Measurements from ENCODE around the gene FAM20C. TPM values are rescaled to one million over a fixed set of nuclear protein-coding genes. Genes with fewer than 3 reads are reported as not detected.

The FAM20C gene
- total RNA-seq, 4 donors from 2014 or later = 43.0 to 112 (median 44.0) TPM

DNA sequence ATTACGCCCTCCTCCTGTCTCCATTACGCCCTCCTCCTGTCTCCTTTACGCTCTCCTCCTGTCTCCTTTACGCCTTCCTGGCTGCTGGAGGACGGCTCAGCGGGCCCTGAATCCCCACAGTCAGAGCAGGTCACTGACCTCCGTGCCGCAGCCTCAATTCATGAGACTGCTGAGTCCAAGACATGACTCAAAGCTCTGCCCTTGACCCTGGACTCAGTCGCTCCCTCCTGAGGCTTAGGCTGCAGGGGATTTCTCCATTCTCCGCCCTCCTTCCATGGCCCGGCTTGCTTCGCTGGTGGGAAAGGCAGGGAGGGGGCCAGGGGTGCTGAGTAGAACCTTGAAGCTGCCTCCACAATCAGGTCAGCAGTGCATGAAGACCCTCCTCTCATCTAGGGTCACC is 76.6 kb downstream of the FAM20C start:
- H3K9me3 ChIP-seq = peaks cover 0 to 27% (median 0%) of the 10 kb centered on the region in 4 donors
- H3K36me3 ChIP-seq = no peaks in the 10 kb centered on the region
- no peak overlapping the region for H3K4me3 ChIP-seq
- 75% methylated on average over 12 of the region's 12 CpGs for WGBS, 2 donors
- H3K27me3 ChIP-seq = peaks cover 0 to 6% of the 10 kb centered on the region in 2 donors
- peaks cover 0 to 8% (median 0%) of the 10 kb centered on the region in 4 donors for H3K4me1 ChIP-seq
- no peak for TF ChIP-seq EP300 (IDR thresholded peaks at IDR 0.05)
- TF ChIP-seq, protein P1, sequence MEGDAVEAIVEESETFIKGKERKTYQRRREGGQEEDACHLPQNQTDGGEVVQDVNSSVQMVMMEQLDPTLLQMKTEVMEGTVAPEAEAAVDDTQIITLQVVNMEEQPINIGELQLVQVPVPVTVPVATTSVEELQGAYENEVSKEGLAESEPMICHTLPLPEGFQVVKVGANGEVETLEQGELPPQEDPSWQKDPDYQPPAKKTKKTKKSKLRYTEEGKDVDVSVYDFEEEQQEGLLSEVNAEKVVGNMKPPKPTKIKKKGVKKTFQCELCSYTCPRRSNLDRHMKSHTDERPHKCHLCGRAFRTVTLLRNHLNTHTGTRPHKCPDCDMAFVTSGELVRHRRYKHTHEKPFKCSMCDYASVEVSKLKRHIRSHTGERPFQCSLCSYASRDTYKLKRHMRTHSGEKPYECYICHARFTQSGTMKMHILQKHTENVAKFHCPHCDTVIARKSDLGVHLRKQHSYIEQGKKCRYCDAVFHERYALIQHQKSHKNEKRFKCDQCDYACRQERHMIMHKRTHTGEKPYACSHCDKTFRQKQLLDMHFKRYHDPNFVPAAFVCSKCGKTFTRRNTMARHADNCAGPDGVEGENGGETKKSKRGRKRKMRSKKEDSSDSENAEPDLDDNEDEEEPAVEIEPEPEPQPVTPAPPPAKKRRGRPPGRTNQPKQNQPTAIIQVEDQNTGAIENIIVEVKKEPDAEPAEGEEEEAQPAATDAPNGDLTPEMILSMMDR (IDR thresholded peaks at IDR 0.05) = no peak
- TF ChIP-seq POLR2A (IDR thresholded peaks at IDR 0.05) = no peak
- no peak for DNase-seq (ENCODE audit: low spot score in 2 of 2)
- H3K27ac ChIP-seq = no peak overlapping the region

DNA sequence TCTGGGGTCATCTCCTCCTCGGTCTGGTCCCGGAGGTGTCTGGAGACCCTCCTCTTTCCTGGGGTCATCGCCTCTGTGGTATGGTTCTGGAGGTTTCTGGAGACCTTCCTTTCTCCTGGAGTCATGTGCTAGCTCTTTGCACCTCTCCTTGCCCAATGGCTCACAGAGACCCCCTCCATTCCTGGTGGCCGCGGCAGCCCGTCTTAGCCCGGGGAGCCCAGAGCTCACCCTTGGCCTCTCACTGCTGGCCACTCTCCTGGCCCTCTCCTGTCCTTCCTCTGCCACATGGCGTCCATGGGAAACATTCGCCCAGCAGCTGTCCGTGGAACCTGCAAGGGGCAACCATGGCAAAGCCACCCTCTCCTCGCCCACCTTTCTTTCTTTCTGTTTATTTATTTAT is 77.3 kb downstream of the FAM20C start:
- no peak for DNase-seq (ENCODE audit: low spot score in 2 of 2)
- TF ChIP-seq POLR2A (IDR thresholded peaks at IDR 0.05) (no peak), EP300 (IDR thresholded peaks at IDR 0.05) (no peak)
- TF ChIP-seq, protein P1 (IDR thresholded peaks at IDR 0.05) = no peak
- H3K36me3 ChIP-seq = no peaks in the 10 kb centered on the region
- H3K4me3 ChIP-seq = no peak overlapping the region
- H3K27ac ChIP-seq = no peak overlapping the region
- H3K9me3 ChIP-seq = peaks cover 0 to 29% (median 0%) of the 10 kb centered on the region in 4 donors
- H3K27me3 ChIP-seq = peaks cover 0 to 6% of the 10 kb centered on the region in 2 donors
- H3K4me1 ChIP-seq = peaks cover 0 to 3% (median 0%) of the 10 kb centered on the region in 4 donors
- WGBS, 2 donors = 84 to 87% methylated on average over 11 of the region's 11 CpGs

DNA sequence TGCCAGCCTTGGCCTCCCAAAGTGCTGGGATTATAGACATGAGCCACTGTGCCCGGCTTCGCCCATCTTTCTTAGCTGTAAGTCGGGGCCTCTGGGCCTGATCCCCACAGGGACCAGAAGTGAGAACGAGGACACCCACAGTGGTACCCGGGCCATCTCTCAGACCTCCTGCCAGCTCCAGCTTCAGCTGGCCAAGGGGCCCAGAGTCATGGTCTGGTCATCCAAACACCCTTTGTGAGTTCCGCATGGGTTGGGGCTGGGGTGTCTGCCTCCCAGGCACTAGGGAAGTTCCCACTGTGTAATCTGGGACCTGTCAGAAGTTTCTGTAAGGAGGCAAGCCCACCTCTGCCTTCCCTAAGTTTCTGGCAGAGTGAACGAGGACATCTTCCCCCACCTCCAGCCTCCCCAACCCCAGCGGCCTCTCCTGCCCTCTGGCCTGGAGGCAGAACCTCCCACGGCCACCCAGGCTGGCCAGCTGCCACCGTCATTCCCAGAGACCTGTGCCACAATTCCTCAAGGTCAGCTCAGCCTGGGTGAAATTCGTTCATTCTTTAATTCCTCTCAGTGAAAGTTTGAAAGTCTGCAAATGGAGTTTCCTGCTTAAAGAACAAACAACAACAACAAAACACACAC is 78.1 kb downstream of the FAM20C start:
- TF ChIP-seq POLR2A (IDR thresholded peaks at IDR 0.05) (no peak), EP300 (IDR thresholded peaks at IDR 0.05) (no peak)
- TF ChIP-seq, protein P1 (IDR thresholded peaks at IDR 0.05) = no peak
- peaks cover 0 to 6% of the 10 kb centered on the region in 2 donors for H3K27me3 ChIP-seq
- H3K9me3 ChIP-seq = peaks cover 0 to 29% (median 0%) of the 10 kb centered on the region in 4 donors
- no peak overlapping the region for H3K27ac ChIP-seq
- WGBS, 2 donors = 66 to 67% methylated on average over 11 of the region's 11 CpGs
- no peaks in the 10 kb centered on the region for H3K4me1 ChIP-seq
- no peaks in the 10 kb centered on the region for H3K36me3 ChIP-seq
- no peak for DNase-seq (ENCODE audit: low spot score in 2 of 2)
- no peak overlapping the region for H3K4me3 ChIP-seq

DNA sequence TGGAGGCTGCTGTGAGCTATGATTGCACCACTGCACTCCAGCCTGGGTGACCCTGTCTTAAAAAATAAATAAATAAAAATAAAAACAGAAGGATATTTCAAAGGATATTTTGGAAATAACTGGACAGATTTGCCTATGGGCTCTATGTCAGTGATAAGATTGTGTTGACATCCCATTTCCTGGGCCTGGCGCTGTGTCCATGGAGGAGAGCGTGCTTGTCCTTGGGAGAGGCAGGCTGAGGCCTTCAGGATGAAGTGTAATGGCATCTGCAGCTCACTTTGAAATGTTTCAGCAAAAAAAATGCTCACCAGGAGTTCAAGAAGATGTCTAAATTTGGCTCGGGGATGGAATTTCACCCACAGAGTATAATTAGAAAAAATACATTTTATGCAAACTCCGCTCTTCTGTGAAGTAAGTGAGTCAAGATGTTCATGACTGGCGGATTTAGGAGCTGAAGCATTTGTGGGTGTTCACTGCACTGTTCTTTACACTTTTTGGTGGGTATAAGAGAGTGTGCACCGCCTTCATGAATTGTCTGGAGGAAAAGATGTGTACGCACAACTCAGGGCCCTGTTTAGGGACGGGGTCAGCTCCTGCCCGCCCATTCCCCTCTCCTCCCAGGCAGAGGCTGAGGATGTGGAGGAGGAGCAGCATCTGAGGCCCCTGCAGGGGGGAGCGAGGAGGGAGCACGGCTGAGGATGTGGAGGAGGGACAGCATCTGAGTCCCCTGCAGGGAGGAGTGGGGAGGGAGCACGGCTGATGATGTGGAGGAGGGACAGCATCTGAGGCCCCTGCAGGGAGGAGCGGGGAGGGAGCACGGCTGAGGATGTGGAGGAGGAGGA is 79.1 kb downstream of the FAM20C start:
- Histone ChIP-seq H3K9me3 (peaks cover 0 to 38% (median 0%) of the 10 kb centered on the region in 4 donors), H3K4me1 (no peaks in the 10 kb centered on the region), H3K27ac (no peak overlapping the region), H3K4me3 (no peak overlapping the region), H3K27me3 (peaks cover 0 to 6% of the 10 kb centered on the region in 2 donors), H3K36me3 (no peaks in the 10 kb centered on the region)
- TF ChIP-seq, protein P1 (IDR thresholded peaks at IDR 0.05) = no peak
- TF ChIP-seq POLR2A (IDR thresholded peaks at IDR 0.05) = no peak
- no peak for TF ChIP-seq EP300 (IDR thresholded peaks at IDR 0.05)
- no peak for DNase-seq (ENCODE audit: low spot score in 2 of 2)
- WGBS, 2 donors = 70 to 72% methylated on average over 14 of the region's 14 CpGs

DNA sequence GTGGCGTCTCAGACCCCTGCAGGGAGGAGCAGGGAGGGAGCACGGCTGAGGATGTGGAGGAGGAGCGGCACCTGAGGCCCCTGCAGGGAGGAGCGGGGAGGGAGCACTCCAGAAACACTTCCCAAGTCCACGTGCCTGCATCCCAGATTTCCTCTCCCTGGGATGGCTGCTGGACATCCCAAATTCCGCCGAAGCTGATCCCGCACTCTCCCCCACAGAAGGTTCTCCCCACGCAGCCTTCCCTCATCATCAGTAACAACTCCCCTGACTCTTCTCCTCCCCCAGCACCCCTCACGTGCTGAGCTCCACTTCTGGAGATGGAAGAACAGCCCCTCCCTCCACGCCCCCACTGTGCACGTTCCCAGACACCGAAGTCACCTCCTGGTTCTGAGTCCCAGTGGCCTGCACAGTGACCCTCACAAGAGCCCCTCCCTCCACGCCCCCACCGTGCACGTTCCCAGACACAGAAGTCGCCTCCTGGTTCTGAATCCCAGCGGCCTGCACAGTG is 79.8 kb downstream of the FAM20C start:
- TF ChIP-seq, protein P1 (IDR thresholded peaks at IDR 0.05) = no peak
- TF ChIP-seq POLR2A (IDR thresholded peaks at IDR 0.05) (no peak), EP300 (IDR thresholded peaks at IDR 0.05) (no peak)
- Histone ChIP-seq H3K27ac (no peak overlapping the region), H3K36me3 (no peaks in the 10 kb centered on the region), H3K4me3 (no peak overlapping the region), H3K4me1 (no peaks in the 10 kb centered on the region), H3K27me3 (peaks cover 0 to 6% of the 10 kb centered on the region in 2 donors), H3K9me3 (peaks cover 0 to 44% (median 0%) of the 10 kb centered on the region in 4 donors)
- DNase-seq (ENCODE audit: low spot score in 2 of 2) = no peak
- WGBS, 2 donors = 71 to 79% methylated on average over 18 of the region's 18 CpGs
